HG03196 (cell line): Measurements from ENCODE around the gene SHROOM2.

ENCODE experiments used
- ATAC-seq: cut with Tn5 transposase; IDR thresholded peaks from one replicate; pipeline ENCODE4 v1.9.1; 2021; ENCODE audit not compliant: unreplicated experiment

Gene SHROOM2

GRCh38 chrX:9890681-9891091, 104.5 kb downstream of the SHROOM2 start:
- no peak for ATAC-seq

- ATAC-seq: no peak
Measured at GRCh38 chrX:9895225-9895912, 109.1 kb downstream of the SHROOM2 start.

- ATAC-seq: no peak
Measured at GRCh38 chrX:9897761-9898161, 111.5 kb downstream of the SHROOM2 start.

- no peak for ATAC-seq
Measured at GRCh38 chrX:9899640-9900111, 113.4 kb downstream of the SHROOM2 start.

- ATAC-seq: no peak
Measured at GRCh38 chrX:9902656-9903055, 116.4 kb downstream of the SHROOM2 start.

GRCh38 chrX:9903146-9903545, 116.9 kb downstream of the SHROOM2 start:
- ATAC-seq: no peak

GRCh38 chrX:9905288-9905687, 119.1 kb downstream of the SHROOM2 start:
- ATAC-seq: no peak

- ATAC-seq: no peak
Measured at GRCh38 chrX:9905721-9906120, 119.5 kb downstream of the SHROOM2 start.

GRCh38 chrX:9906919-9907318, 120.7 kb downstream of the SHROOM2 start:
- no peak for ATAC-seq

- no peak for ATAC-seq
Measured at GRCh38 chrX:9907645-9908387, 121.6 kb downstream of the SHROOM2 start.

GRCh38 chrX:9909254-9909653, 123.0 kb downstream of the SHROOM2 start:
- no peak for ATAC-seq

GRCh38 chrX:9911487-9911886, 125.3 kb downstream of the SHROOM2 start:
- ATAC-seq: no peak

- ATAC-seq: no peak
Measured at GRCh38 chrX:9912351-9913145, 126.3 kb downstream of the SHROOM2 start.

- no peak for ATAC-seq
Measured at GRCh38 chrX:9913146-9913433, 126.9 kb downstream of the SHROOM2 start.

GRCh38 chrX:9917861-9918260, 131.6 kb downstream of the SHROOM2 start:
- no peak for ATAC-seq

GRCh38 chrX:9919632-9920172, 133.5 kb downstream of the SHROOM2 start:
- ATAC-seq: no peak

- no peak for ATAC-seq
Measured at GRCh38 chrX:9921407-9921806, 135.2 kb downstream of the SHROOM2 start.

- ATAC-seq: no peak
Measured at GRCh38 chrX:9923357-9923756, 137.1 kb downstream of the SHROOM2 start.

- no peak for ATAC-seq
Measured at GRCh38 chrX:9926002-9926401, 139.8 kb downstream of the SHROOM2 start.

- no peak for ATAC-seq
Measured at GRCh38 chrX:9927698-9928482, 141.7 kb downstream of the SHROOM2 start.

- no peak for ATAC-seq
Measured at GRCh38 chrX:9935436-9935835, 149.2 kb downstream of the SHROOM2 start.
